ENCODE measurements around the gene NEURL1.

NEURL1 gene

DNA sequence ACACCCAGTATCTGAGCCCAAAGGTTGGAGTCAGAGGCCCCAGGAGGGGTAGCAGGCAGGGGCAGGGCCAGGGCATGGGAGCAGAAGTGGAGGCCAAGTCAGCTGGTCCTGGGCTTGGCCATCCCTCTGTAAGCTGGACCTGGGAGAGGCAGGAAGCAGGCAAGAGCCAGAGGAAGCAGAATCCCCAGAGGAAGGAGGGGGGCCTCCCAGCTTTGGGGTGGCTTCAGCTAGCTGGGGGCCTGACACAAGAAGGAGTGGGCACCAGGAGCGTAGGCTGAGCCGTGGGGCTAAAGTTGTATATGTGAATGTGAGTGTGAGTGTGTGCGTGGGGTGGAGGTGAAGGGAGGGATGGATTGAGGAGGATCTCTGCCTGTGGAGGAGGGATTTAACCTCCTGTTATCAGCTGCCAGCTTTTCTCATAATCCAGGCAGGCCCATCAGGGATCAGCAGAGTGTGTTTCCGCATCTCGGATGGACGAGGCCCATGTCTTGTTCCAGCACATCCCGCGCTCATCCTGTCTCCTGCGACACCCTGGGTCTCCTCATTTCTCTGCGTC lies 54.0 kb downstream of the NEURL1 start:
- DNase-seq (ENCODE audit: low spot score): no peak

DNA sequence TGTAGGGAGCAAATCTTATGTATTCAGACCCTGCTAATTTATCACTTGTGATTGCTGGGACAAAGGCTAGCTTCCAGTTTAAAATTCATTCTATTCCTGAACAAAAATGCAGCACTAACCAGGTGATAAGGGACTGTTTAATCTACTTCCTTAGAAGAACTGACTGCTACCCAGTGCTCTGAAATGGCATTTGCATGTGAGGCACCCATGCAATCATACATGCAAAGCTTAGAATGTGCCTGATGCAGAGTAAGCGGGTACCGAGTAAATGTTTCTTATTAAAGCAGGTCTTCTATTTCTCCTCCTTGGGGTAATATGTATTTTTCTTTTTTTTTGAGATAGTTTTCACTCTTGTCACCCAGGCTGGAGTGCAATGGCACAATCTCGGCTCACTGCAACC lies 54.5 kb downstream of the NEURL1 start:
- DNase-seq (ENCODE audit: low spot score): no peak

DNA sequence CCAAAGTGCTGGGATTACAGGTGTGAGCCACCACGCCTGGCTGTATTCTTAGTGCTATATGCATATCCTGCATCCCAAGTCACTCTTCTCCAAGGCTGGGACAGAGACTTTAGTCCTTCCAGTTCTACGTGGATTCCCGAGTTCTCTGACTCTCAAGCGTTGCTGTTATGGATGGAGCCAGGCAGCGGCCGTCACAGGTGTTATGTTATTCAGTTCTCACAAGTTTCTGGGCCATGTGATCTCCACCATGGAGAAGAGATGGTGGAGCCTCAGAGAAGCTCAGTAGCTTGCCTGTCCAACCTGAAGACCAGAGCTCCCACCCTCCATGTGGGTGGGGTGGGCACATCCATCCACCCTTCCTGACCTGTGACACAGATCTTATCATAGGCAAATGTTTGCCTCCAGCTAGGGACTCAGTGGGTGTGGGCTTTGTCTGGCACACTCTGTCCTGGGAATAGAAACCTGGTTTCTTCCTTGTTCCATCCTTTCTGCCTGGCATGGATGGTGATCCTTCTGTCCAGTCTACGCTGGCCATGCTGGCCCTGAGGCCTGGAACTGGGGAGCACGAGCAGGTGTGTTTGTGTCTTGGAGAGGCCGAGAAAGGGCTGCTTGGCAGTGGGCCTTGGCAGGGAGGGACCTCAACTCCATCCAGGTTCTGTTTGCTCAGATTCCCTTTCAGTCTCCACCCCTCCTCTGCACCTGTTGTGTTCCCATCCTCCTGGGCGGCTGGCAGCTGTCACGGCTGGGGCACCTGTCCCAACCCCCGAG lies 55.3 kb downstream of the NEURL1 start:
- DNase-seq (ENCODE audit: low spot score): no peak

DNA sequence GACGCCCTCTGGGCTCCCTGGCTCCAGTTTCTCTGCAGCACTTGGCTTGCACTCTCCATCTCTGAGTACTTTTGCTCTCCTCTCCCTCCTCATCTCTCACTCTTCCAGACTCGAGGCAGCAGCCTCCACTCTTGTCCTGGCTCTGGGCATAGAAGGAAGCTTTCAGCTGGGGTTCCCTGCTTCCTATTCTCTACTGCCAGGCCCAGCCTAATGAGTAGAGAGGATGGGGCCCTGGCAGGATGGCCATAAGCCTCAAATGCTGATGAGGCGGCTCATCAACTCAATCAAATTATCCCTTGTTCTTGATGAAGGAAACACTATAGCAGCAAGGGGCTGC lies 55.8 kb downstream of the NEURL1 start:
- DNase-seq (ENCODE audit: low spot score): no peak

DNA sequence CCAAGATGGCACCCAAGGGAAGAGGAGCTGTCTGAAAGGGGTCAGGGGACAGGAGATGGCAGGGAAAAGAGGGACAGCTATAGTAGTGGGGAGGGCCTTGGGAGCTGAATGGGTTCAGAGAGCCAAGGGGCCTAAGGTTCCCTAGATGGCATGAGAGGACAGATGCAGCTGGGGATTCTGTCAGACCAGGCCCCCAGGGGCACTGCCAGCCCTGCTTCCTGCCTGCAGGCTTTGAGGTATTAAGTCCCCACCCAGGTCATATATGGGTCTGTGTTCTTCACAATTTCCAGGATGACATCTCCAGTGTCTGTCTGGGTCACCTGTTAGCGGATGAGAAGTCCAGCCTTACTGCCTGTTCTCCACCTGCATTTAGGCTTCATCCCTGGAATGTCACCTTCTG lies 56.7 kb downstream of the NEURL1 start:
- no peak for DNase-seq (ENCODE audit: low spot score)

DNA sequence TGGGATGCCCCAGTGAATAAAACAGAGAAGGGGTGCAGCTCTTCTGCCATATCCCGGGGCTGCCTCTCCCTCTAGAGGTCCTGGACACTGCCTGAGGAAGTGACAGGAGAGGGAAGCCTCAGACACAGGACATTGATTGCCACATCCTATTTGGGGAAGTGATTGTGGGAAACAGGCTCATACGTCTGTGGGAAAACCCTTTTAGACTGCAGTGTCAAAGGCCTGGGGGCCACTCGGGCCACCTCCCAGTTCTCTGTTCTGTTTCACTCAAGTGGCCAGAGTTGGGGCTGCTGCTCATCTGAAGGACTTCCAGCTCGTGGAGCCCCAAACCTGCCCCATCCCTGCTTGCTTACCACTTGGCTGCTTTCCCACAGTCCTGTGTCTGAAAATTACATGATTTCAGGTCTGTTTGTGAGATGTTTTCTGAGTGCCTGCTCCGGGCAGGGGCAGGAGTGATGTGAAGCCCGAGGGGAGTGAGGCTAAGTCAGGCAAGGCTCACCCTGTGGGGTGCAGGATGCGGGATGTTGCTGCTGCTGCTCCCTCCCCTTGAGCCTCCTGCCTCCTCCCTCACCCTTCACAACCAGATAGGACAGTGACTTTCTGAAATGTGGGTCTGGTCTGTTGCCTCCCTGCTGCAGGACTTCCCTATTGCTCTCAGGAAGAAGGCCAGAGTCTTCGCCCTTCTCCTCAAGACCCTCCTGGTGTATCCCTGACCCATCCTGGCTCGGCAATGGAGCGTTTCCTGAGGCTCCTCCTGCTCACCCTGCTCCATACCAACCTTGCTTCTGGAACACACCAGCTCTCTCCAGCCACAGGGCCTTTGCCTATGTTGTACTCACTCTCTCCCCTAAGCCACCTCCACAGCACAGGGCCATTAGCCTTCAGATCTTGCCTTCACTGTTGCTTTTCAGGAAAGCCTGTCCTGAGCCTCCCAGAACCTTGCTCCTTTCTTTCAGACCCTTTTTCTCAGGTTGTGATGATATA lies 58.4 kb downstream of the NEURL1 start:
- no peak for DNase-seq (ENCODE audit: low spot score)

DNA sequence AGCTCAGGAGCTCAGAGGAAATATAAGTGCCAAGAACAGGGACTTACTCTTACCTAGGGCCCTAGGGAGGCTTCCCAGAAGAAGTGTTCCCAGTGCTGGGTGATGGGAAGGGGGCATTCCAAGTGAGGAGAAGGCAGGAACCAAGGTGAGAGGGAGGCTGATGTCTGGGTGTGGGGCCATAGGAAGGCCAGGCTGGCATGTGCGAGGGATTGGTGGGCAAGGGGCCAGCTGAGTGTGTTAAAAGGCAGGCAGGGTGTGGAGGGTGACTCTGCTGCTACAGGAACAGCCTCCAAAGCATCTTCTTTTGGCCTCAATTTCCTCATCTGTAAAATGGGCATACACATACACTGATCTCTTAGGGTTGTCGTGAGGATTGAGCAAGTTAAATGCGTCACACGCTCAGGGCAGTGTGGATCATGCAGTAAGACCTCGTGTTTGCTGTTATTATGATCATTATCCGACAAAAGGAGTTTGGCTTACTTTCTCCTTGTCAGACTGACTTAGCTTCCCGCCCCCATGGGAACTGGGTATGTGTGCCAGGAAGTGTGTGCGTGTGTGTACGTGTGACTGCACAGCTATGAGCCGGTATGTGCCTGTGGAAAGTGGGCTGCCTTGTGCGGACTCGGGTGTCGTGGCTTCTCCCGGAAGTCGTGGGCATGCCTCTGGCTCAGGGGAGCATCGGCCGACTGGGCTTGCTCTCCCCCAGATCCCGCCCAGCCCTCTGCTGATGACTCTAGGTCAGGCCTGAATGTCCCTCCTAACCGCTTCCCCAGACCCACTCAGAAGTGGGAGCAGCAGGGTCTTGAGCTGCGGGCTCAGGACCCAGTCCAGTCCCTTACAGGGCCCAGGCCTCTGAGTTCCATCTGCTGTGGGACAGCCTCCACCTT lies 59.6 kb downstream of the NEURL1 start:
- DNase-seq (ENCODE audit: low spot score): no peak

DNA sequence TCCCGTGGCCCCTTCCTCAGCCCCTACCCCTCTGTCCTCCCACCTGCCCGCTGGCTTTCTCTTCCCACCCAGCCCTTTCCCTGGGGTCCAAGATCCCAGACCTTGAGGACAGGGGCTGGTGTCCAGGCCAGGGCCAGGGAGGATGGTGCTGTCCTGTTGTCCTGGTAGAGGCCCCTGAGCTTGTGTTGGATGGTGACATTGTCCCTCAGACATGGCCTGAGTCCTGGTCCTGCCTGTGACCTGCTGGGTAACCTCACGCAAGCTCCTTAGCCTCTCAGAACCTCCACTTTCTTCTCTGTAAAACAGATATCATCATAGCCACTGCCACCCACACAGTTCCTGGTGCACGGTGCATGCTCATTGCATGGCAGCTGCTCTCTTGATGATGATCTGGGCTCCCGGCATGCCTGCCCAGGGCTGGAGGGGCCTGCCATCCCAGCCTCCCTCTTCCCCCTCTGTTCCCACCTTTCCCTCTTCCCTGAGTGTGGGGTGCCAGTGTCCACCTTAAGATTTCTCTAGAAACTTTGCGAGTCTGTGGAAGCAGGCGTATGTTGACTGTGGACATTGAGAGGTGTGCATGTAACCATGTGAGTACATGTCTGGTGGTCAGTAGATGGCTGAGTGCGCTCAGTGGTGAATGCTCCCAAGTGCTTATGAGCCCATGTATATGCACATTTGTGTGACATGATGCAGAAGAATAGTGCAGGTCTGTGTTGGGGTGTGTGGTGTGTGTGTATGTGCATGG lies 60.4 kb downstream of the NEURL1 start:
- DNase-seq (ENCODE audit: low spot score): no peak

DNA sequence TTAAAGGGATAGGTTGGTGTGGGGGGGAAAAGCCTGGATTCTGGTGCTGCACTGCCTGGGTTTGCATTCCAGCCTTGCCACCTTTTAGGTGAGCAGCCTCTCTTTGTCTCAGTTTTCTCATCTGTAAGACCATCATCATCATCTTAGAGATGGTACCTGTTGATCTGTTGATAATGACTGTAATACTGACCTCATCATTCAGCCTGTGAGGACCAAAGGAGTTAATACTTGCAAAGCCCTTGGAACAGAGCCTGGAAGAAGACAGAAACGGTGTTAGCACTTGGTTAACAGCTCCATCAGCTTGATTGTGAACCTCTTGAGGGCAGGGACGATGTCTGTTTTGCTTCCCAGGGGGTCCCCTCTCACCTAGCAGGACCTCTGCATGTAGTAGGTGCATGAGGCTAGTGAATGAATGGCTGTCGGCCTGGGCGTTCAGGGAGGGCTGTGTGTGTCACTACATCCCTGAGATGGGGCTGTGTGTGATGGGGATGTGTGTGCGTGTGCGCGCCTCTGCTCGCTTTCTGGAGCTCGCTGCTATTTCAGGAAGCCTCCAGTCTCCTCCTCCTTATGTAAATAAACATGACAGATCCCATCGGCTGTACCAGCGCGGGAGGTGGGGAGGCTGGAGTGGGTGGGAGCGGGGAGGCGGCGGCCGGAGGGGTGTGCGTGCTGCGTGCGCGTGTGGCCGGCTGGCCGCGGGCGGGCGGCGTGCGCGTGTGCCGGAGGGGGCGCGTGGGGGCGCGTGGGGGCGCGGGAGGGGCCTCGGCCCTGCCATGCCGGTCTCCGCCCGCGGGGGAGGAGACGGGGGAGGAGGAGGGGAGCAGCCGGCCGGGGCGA lies 61.2 kb downstream of the NEURL1 start:
- DNase-seq (ENCODE audit: low spot score): no peak

DNA sequence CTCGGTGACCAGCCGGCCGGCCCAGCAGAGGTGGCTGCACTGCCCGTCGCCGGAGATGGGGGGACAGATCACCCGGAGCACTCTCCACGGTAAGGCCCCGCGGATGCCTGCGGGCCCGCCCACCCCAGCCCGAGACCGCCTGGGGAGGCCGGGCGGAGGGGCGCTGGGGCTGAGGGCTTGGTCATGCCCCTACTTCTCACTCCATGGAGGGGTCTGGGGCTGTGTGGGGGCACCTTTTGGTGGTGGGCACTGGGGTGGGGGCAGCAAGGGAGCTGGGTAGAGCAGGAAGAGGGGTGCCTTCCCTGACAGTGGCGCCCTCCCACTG lies 61.8 kb downstream of the NEURL1 start:
- DNase-seq (ENCODE audit: low spot score): no peak

DNA sequence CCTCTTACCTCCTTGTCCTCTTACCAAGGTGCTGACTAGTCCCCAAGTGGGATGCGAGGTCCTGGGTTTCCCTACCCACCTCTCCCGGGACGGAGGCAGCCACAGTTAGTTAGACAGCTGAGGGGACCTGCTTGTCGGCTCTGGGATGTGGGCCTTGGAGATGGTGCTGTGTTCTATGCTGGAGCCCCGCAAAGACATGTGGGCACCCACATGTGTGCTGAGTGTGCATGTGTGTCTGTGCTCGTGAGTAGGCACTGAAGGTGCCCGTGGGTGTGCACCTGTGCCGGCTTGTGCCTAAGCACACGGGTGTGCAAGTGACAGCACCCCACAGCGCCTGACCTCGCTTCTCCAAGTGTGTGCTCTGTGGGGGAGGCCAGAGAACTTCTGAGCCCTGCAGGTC lies 62.2 kb downstream of the NEURL1 start:
- DNase-seq (ENCODE audit: low spot score): no peak

DNA sequence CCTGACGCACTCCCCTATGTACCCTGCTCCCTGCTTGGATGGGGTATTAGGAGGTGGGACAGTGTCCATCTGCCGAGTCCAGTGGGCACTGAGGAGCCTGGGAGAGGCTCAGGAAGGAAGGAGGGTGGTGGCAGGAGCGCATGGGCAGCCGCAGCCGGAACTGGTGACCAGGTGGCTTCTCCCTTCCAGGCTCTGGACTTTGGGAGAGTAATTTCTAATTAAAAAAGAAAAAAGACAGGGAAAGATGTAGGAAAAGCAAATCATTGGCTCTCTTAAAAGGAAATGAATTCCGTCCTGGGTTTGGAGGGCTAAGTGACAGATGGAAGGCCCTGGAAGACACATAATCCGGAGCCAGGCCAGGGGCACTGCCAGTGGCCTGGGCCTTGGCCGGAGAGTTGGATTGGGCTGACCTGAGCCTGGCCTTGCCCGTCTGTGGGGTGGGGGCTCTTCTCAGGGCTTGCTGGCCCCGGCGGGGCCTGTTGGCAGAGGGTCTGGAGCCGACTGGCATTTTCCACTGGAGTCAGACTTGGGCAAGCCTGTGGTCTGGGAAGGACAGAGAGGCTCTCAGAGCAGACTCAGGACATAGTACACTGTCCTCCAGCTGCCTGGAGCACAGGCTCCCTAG lies 63.0 kb downstream of the NEURL1 start:
- no peak for DNase-seq (ENCODE audit: low spot score)

DNA sequence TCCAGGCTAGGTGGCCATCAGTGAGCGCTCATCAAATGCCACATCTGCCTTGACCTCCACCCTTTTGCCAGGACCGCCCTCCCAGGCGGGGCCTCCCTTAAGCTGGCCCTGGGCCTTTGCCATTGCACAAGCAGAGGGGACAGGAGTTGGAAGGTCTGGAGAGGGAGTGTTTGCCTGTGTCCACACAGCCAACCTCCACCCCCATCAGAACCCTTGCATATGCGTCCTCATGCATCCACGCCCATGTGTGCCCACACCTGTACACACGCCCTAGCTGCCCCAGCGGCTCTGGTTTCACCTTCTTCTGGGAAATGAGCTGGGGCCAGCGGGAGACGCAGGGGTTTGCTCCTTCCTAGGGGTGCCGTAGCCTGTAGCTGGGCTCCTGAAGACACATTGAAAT lies 64.0 kb downstream of the NEURL1 start:
- DNase-seq (ENCODE audit: low spot score): no peak

DNA sequence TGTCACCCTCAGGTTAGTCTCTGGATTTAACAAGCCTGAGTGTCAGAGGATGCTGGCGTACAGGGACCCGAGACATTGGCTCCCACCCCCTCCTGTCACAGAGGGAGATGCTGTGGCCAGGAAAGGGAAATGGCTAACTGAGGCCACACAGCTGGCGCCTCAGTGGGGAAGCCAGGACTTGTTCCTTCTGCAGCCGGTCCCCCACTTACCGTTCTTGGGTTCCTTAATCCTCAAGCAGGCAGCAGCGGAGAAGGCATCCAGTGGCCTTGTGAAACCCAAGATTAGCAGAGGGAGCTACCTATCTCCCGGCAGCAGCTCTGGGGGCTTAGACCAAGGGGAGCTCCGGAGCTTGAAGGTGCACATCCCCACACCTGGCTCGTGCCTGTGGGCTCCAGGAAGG lies 65.4 kb downstream of the NEURL1 start:
- no peak for DNase-seq (ENCODE audit: low spot score)

DNA sequence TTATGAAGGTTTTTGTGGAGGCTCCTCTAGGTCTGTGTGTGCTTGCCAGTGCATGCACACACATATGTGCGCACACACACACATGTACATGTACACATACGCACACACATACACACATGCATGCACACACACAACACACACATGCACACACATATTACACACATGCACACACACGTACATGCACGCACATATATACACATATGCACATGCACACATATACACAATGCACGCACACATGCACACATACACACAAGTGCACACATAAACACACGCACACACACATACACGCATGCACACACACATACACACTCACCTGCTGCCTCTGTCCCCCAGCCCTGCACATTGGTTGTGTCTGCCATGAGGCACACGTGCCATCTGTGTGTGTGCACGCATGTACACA lies 66.3 kb downstream of the NEURL1 start:
- DNase-seq (ENCODE audit: low spot score): no peak

DNA sequence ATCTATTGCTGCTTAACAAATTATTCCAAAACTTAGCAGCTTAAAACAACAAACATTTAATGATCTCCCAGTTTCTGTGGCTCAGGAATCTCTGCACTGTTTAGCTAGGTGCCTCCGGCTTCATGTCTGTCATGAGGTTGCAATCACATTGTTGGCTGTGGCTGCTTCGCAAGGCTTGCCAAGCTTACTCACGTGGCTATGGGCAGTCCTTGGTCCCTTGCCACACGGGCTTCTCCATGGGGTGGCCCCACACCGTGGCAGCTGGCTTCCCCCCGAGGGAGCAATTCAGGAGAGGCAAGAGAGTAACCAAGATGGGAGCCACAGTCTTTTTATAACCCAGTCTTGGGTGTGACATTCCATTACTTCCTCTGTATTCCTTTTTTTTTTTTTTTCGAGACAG lies 67.4 kb downstream of the NEURL1 start:
- DNase-seq (ENCODE audit: low spot score): no peak

DNA sequence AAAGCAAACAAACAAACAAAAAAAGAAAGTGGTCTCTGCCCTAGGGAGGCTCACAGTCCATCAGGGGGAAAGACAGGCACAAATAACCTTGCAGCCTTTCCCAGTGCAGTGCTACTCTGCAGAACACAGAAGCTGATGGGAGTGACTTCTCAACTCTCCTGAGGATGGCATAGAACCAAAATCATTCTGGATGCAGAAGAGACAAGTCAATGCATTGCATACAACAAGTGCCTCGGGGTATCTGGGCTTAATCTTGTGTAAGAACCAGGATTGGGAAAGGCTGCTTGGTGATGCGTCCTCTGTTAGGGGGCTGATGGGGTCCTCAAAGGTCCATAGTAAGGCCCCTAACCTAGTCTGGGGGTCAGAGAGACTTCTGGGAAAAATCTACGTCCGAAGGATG lies 68.9 kb downstream of the NEURL1 start:
- no peak for DNase-seq (ENCODE audit: low spot score)

DNA sequence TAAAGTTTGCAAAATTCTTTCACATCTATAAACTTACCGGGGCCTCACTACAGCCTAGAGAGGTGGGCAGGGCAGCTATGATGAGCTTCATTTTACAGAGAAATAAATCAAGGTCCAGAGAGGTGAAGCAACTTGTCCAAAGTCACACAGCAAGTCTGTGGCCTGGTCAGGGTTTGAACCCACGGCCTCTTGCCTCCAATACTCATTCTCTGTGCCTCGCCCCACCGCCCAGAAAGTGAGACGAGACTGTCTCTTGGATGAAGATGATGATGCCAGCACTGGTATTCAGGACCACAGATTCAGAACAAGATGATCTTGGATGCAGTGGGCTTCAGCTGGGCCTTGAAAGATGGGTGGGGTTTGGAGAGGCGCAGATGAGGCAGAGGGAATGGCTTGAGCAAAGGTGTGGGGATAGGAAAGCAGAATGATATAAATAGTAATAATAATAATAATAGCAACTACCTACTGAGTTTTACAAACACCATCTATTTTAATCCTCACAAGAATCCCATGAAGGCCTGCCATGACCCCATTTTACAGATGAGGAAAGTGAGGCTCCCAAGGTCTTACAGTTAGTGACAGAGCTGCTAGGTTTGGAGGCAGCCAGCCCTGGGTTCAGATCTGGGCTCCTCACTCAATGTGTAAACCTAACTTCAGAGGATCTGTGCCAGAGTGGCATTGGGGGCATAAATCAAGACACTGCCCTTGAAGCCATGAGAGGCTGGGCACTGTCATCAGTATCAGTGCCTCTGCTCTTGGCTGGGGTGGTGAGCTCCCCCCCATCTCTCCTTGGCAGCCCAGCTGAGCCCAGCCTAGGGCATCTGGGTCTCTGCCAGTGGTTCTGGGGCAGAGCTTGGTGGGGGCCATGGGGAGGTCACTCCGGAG lies 70.0 kb downstream of the NEURL1 start:
- no peak for DNase-seq (ENCODE audit: low spot score)

DNA sequence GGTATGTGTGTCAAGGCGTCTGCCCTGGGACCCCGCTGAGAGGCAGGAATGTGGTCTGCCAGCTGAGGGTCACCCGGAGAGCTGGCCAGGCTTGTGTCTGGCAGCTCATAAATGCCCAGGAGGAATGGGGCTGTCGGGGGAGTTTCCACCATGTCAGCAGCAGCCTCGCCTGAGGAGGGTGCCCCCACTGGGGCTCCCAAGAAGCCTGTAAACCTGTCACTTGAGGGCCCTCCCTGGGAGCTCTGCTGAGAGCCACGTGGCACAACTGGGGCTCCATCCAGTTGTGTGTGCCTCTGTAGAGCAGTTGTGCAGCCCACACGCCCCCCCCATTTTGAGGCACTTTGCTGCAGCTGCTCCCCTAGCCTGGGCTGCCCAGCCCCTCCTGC lies 70.6 kb downstream of the NEURL1 start:
- DNase-seq (ENCODE audit: low spot score): no peak

Measured in hematopoietic multipotent progenitor cell treated with erythropoietin and hydrocortisone succinate and interleukin-3 and kit ligand, for 17 days (in vitro differentiated cells).